Lower leg skin (tissue), 4 donors: ENCODE measurements around the gene PDCD11. TPM values are rescaled to one million over a fixed set of nuclear protein-coding genes. Genes with fewer than 3 reads are reported as not detected.

ENCODE experiments used
- DNase-seq, 2 donors: peaks; one replicate each; pipeline ENCODE4 v3.0.0-alpha.2; 2019; ENCODE audit warnings: low spot score in 2 of 2
- H3K4me3 ChIP-seq: fragments of 200-600 bp; sonication (generic); 2 replicates; pipeline ENCODE4 v1.5.1; 2017; ENCODE audit warnings: mild to moderate bottlenecking, low read depth; ENCODE audit not compliant: poor library complexity, severe bottlenecking
- POLR2A ChIP-seq, 2 donors: fragments of 450-650 bp; IDR thresholded peaks; one replicate each; pipeline ENCODE4 v1.6.1; 2016 to 2017; ENCODE audit warnings: antibody characterized with exemption in 2 of 2, mild to moderate bottlenecking in 1 of 2, moderate library complexity in 1 of 2
- WGBS, 2 donors: methylation state at CpG; one replicate each; pipeline ENCODE4 v1.1.5; 2018; 5-methylcytosine and 5-hydroxymethylcytosine counted together
- intact Hi-C: fragments of 100-400 bp; cut with DNase I; formaldehyde crosslinking; loops from one replicate; pipeline ENCODE4 v1.15.0; 2023; ENCODE audit warnings: low total_unique reads
- total RNA-seq, 4 donors: library from RNA; depleted of rRNA; stranded (reverse); fragments of >200 nt; gene quantifications; one replicate each; pipeline ENCODE4 v1.1.0, GENCODE V29; 2016
- TF ChIP-seq, protein P1 (sequence below), 3 donors: fragments of 450-650 bp; IDR thresholded peaks; one replicate each; pipeline ENCODE4 v1.5.1; 2016; ENCODE audit warnings: antibody characterized with exemption in 3 of 3, mild to moderate bottlenecking in 3 of 3, moderate library complexity in 2 of 3

PDCD11 gene
- total RNA-seq, 4 donors from 2014 or later = 14.2 to 23.1 (median 20.5) TPM

DNA sequence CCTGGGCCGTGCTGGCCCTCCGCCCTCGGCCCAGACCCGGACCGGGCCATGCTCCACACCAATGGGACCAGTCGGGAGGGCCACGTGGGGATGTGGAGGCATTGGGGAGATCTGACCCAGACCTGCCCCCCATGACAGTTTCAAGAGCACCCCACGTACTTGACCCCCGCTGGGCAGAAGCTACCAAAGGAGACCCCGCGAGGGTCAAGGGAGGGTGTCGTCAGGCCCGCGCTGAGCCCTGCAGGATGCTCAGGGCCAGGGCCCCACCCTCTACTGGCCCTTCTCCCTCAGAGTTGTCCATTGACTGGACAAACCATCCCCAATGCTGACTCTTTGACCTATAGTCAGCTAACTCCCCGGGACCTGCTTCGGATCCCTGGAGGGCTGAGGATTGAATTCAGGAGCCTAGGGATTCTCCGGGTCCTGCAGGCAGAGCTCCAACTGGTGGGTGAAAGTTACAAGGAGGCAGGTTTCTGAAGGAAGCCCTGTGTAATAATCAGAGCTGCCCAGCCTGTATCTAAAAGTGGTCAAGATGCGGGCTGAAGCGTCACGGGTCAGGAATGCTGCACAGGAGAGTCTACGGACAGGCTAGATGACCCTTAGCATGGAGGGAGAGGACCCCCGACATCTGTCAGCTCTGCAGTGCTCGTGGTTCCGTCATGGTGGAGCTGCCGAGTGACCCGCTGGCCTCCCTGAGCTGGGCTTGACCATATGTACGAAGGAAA is 56.2 kb downstream of the PDCD11 start:
- intact Hi-C loops = no loop called here
- DNase-seq = no peak
- TF ChIP-seq POLR2A (IDR thresholded peaks at IDR 0.05) = no peak
- H3K4me3 ChIP-seq = peak overlapping the region; percentile 54
- 38 to 39% methylated on average over 24 of the region's 27 CpGs for WGBS, 2 donors

DNA sequence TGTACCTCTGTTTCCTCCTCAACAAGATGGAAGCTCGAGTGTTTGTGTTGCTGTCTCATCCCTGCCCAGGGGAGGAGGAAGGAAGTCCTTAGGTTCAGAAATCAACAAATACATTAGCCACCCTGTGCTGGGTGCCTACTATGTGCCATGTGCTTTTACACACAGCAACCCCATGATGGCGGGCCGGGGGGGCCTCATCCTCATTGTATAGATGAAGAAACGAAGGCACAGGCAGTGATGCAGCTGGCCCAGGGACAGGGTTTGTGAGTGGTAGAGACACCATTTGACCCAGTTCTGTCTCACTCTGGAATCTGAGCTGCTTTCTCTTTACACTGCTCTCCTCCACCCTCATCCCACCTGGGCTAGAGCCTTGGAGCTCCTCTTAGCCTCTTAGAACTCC is 57.6 kb downstream of the PDCD11 start:
- TF ChIP-seq POLR2A (IDR thresholded peaks at IDR 0.05) = no peak
- TF ChIP-seq, protein P1, sequence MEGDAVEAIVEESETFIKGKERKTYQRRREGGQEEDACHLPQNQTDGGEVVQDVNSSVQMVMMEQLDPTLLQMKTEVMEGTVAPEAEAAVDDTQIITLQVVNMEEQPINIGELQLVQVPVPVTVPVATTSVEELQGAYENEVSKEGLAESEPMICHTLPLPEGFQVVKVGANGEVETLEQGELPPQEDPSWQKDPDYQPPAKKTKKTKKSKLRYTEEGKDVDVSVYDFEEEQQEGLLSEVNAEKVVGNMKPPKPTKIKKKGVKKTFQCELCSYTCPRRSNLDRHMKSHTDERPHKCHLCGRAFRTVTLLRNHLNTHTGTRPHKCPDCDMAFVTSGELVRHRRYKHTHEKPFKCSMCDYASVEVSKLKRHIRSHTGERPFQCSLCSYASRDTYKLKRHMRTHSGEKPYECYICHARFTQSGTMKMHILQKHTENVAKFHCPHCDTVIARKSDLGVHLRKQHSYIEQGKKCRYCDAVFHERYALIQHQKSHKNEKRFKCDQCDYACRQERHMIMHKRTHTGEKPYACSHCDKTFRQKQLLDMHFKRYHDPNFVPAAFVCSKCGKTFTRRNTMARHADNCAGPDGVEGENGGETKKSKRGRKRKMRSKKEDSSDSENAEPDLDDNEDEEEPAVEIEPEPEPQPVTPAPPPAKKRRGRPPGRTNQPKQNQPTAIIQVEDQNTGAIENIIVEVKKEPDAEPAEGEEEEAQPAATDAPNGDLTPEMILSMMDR (IDR thresholded peaks at IDR 0.05) = no peak
- no peak for DNase-seq
- intact Hi-C loops = no loop called here
- H3K4me3 ChIP-seq = no peak overlapping the region
- 89 to 93% methylated on average over 4 of the region's 4 CpGs for WGBS, 2 donors

DNA sequence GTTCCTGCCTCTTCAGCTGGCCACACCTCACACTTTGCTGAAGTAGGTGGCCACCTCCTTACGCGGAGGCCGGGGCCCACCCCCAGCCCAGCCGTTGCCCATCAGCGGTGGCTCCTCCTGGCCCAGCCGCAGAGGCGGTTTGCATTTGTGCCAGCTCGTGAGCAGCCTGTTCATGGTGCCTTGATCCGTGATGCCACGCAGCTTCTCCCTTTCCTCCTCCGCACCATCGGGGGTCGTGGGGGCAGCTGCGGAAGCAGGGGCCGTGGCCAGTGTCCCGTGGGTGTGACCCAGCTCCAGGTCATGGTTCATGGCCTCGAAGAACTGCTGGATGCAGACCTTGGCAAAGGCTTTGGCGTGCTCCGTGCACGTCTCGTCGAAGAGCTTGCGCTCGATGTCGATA is 58.8 kb downstream of the PDCD11 start:
- WGBS, 2 donors = 89 to 92% methylated on average over 19 to 25 of the region's 25 CpGs
- TF ChIP-seq, protein P1 (IDR thresholded peaks at IDR 0.05) = no peak
- TF ChIP-seq POLR2A (IDR thresholded peaks at IDR 0.05) = no peak
- no peak overlapping the region for H3K4me3 ChIP-seq
- intact Hi-C loops = no loop called here
- DNase-seq = no peak

DNA sequence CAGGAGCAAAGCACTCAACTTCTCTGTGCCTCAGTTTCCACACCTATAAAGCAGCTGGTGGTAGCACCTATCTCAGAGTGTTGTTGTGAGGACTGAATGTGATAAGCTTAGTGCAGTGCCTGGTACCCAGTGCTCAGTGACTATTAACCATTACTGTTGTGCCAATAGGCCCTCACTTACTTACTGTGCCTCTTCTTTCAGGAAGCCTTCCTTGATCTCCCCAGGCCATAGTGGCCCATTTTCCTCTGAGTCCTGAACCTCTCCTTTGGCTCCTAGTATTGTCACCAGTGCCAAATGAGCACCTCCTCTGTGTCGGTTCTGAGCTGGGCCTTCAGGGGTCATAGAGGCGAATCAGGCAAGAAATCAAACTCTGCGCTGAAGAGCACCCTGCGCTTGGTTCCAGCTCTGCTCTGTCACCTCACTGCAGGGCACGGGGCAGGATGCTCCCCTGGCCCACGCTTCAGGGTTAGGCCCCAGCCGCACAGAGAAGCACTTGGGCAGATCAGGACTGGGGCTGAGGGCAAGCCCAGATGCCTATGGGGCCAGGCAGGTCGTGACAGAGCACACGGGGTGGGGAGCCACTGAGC is 59.7 kb downstream of the PDCD11 start:
- intact Hi-C loops = no loop called here
- no peak for DNase-seq
- no peak for TF ChIP-seq POLR2A (IDR thresholded peaks at IDR 0.05)
- TF ChIP-seq, protein P1 (IDR thresholded peaks at IDR 0.05) = no peak
- WGBS, 2 donors = 58 to 63% methylated on average over 8 to 9 of the region's 9 CpGs
- H3K4me3 ChIP-seq = no peak overlapping the region

DNA sequence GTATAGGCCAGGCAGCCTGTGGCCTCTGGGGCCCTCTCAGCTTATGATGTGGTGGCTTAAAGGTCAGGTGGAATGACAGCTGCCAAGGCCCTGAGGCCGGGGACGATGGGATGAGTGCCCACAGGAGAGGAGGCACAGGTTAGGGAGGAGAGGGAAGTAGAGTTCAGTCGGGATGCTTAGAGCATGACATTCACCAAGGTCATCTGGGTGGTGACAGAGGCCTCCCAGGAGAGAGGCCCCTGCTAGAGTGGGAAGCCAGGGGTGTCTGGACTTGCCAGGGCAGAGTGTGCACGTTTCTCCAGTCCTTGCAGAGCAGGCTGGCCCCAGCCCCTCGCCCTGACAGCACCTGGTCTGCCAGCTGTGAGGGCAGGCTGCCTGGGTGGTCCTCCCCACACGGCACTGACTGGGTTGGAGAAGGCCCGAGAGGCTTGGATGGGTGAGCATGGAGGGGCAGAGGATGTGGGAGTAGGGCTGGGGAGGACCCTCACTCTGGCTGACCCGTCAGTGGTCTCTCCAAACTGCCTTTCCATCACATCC is 60.8 kb downstream of the PDCD11 start:
- H3K4me3 ChIP-seq = no peak overlapping the region
- no peak for DNase-seq
- intact Hi-C loops = no loop called here
- TF ChIP-seq, protein P1 (IDR thresholded peaks at IDR 0.05) = no peak
- TF ChIP-seq POLR2A (IDR thresholded peaks at IDR 0.05) = no peak
- 65 to 67% methylated on average over 7 to 8 of the region's 8 CpGs for WGBS, 2 donors

DNA sequence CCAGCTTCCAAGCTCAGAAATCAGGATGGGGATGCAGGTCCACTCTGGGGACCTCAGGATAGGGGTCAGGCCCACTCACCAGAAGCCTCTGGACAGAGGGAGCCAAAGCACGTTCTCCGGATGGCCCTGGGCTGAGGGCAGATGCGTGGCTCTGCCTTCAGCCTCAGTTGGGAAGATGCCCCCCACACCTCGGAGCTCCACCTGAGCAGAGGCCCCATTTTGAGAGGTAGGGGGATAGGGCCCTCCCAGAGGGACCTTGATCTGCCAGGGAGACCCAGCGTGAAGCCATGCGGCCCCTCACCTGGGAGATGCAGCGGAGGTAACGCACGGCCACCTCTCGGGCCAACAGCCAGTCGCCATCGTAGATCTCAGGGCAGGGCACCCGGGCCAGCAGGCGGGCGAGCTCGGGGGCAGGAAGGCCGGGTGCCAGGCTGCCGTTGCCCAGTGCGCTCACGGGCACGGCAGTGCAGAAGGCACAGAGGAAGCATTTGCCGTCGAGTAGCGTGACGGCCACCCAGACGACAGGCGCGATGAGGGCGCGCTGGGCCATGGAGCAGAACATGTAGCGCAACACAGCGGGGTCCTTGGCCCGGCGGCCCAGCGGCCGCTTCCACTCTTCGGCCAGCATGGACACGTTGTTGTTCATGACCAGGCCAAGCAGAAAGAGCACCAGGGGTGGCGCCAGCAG is 61.6 kb downstream of the PDCD11 start:
- intact Hi-C loops = no loop called here
- DNase-seq = no peak
- no peak for TF ChIP-seq POLR2A (IDR thresholded peaks at IDR 0.05)
- TF ChIP-seq, protein P1 (IDR thresholded peaks at IDR 0.05) = no peak
- WGBS, 2 donors = 94 to 95% methylated on average over 39 of the region's 39 CpGs
- H3K4me3 ChIP-seq = no peak overlapping the region
